ENCODE measurements around the gene UCP2. TPM values are rescaled to one million over a fixed set of nuclear protein-coding genes. Genes with fewer than 3 reads are reported as not detected.
"Not testable (repeated sequence)": the region's sequence is repeated elsewhere in the genome, so short reads cannot be mapped to it uniquely, and the experiment has no call there.

Gene UCP2
- total and polyA plus RNA-seq, 5 donors from 2014 or later, result 850 to 2,276 (median 1,526) TPM

GRCh38 chr11:73936047-73936446, 46.6 kb downstream of the UCP2 start:
- H3K27ac Mint-ChIP-seq; H3K36me3 Mint-ChIP-seq; H3K4me3 ChIP-seq (ENCODE audit: low read depth, low read length); H3K4me1 ChIP-seq (ENCODE audit: control insufficient read depth, insufficient read depth, low read length, poor library complexity, severe bottlenecking); H3K27ac ChIP-seq (ENCODE audit: insufficient read depth, low read length, poor library complexity, severe bottlenecking); DNase-seq; H3K9me3 ChIP-seq (ENCODE audit: control insufficient read depth in 2 of 2, low read length in 2 of 2); H3K27me3 ChIP-seq (ENCODE audit: control insufficient read depth, insufficient read depth, low read length); H3K4me1 Mint-ChIP-seq; H3K27me3 Mint-ChIP-seq; ATAC-seq (ENCODE audit: low read depth in 2 of 2); H3K4me3 Mint-ChIP-seq; H3K9me3 Mint-ChIP-seq: not testable (repeated sequence)
- H3K36me3 ChIP-seq (ENCODE audit: control insufficient read depth, insufficient read depth, low read length), result peaks cover 12% of the 10 kb centered on the region

GRCh38 chr11:73932781-73933180, 49.9 kb downstream of the UCP2 start:
- Mint-ChIP-seq H3K36me3 (peaks cover 16% of the 10 kb centered on the region), H3K4me3 (no peak overlapping the region), H3K27ac (peak overlapping the region in 1 of 3 donors; percentile 12), H3K4me1 (no peaks in the 10 kb centered on the region), H3K9me3 (no peaks in the 10 kb centered on the region), H3K27me3 (no peaks in the 10 kb centered on the region)
- ATAC-seq (ENCODE audit: low read depth in 2 of 2), result no peak
- Histone ChIP-seq H3K4me3 (ENCODE audit: low read depth, low read length) (no peak overlapping the region), H3K27ac (ENCODE audit: insufficient read depth, low read length, poor library complexity, severe bottlenecking) (no peak overlapping the region), H3K9me3 (ENCODE audit: control insufficient read depth in 2 of 2, low read length in 2 of 2) (no peaks in the 10 kb centered on the region), H3K36me3 (ENCODE audit: control insufficient read depth, insufficient read depth, low read length) (peaks cover 27% of the 10 kb centered on the region), H3K27me3 (ENCODE audit: control insufficient read depth, insufficient read depth, low read length) (no peaks in the 10 kb centered on the region), H3K4me1 (ENCODE audit: control insufficient read depth, insufficient read depth, low read length, poor library complexity, severe bottlenecking) (no peaks in the 10 kb centered on the region)
- DNase-seq, result no peak

- no peaks in the 10 kb centered on the region for H3K4me1 Mint-ChIP-seq
- Histone ChIP-seq H3K4me3 (ENCODE audit: low read depth, low read length) (no peak overlapping the region), H3K4me1 (ENCODE audit: control insufficient read depth, insufficient read depth, low read length, poor library complexity, severe bottlenecking) (no peaks in the 10 kb centered on the region), H3K27ac (ENCODE audit: insufficient read depth, low read length, poor library complexity, severe bottlenecking) (no peak overlapping the region), H3K27me3 (ENCODE audit: control insufficient read depth, insufficient read depth, low read length) (no peaks in the 10 kb centered on the region), H3K9me3 (ENCODE audit: control insufficient read depth in 2 of 2, low read length in 2 of 2) (no peaks in the 10 kb centered on the region), H3K36me3 (ENCODE audit: control insufficient read depth, insufficient read depth, low read length) (peaks cover 36% of the 10 kb centered on the region)
- no peak overlapping the region for H3K4me3 Mint-ChIP-seq
- no peaks in the 10 kb centered on the region for H3K9me3 Mint-ChIP-seq
- no peak for ATAC-seq (ENCODE audit: low read depth in 2 of 2)
- no peaks in the 10 kb centered on the region for H3K27me3 Mint-ChIP-seq
- no peak for DNase-seq
- peak overlapping the region in 1 of 3 donors; percentile 12 for H3K27ac Mint-ChIP-seq
- H3K36me3 Mint-ChIP-seq, result peaks cover 24% of the 10 kb centered on the region
Observed at GRCh38 chr11:73931951-73932350, 50.7 kb downstream of the UCP2 start.

DNA sequence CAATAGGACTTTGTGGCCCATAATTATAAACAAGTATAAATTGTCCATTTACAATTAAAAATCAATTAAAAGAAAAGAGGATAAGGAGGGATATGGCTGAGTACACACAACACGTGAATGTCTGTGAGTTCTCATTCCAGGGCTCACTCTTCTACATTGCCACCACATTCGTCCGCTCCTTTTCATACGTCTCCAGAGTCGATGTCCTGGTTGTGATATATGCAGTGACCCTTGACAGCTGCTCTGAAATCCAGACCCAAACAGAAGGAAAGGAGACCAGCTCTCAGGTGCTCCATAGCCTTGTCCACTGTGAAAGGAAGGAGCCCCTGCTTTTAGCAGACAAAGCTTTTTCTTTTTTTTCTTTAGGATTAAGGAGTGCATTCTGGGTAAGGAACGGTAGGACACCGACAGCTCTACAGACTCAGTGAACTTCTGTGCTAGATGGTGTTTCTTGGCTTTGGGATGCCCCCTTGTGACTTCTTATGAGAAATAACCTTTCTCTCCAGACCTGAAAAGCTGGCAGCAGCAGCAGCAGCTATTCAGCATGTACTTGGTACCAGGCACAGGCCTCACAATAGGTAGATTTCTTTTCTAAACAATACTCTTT, 51.5 kb downstream of the UCP2 start:
- H3K9me3 Mint-ChIP-seq, result no peaks in the 10 kb centered on the region
- peaks cover 0 to 2% (median 0%) of the 10 kb centered on the region in 4 donors for H3K4me1 Mint-ChIP-seq
- Histone ChIP-seq H3K4me1 (ENCODE audit: control insufficient read depth, insufficient read depth, low read length, poor library complexity, severe bottlenecking) (no peaks in the 10 kb centered on the region), H3K27ac (ENCODE audit: insufficient read depth, low read length, poor library complexity, severe bottlenecking) (no peak overlapping the region), H3K36me3 (ENCODE audit: control insufficient read depth, insufficient read depth, low read length) (peaks cover 40% of the 10 kb centered on the region), H3K27me3 (ENCODE audit: control insufficient read depth, insufficient read depth, low read length) (no peaks in the 10 kb centered on the region), H3K9me3 (ENCODE audit: control insufficient read depth in 2 of 2, low read length in 2 of 2) (no peaks in the 10 kb centered on the region), H3K4me3 (ENCODE audit: low read depth, low read length) (no peak overlapping the region)
- H3K36me3 Mint-ChIP-seq, result peaks cover 27% of the 10 kb centered on the region
- H3K4me3 Mint-ChIP-seq, result no peak overlapping the region
- ATAC-seq (ENCODE audit: low read depth in 2 of 2) (peak; percentile 34 to 43), DNase-seq (peak in 2 of 3 donors; percentile 16 to 72)
- no peak overlapping the region for H3K27ac Mint-ChIP-seq
- H3K27me3 Mint-ChIP-seq, result no peaks in the 10 kb centered on the region

DNA sequence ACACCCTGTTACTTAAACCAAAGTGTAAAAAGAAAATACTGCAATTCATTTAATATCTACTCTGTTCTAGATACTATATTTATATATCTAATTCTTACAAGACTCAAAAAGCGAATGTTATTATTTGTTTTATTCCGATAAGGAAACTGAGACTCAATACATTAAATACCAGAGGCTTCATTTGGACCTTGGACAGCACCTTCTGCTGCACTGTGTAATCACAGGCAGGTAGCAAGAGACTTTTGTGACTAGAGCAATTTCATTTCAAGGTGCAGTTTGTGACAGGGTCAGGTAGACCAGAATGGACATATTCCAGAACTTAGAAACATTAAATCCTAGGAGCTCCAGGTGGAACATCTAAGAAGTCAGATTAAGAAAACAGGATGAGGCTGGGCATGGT, 53.3 kb downstream of the UCP2 start:
- Histone ChIP-seq H3K36me3 (ENCODE audit: control insufficient read depth, insufficient read depth, low read length) (peaks cover 46% of the 10 kb centered on the region), H3K27ac (ENCODE audit: insufficient read depth, low read length, poor library complexity, severe bottlenecking) (no peak overlapping the region), H3K9me3 (ENCODE audit: control insufficient read depth in 2 of 2, low read length in 2 of 2) (no peaks in the 10 kb centered on the region), H3K4me3 (ENCODE audit: low read depth, low read length) (no peak overlapping the region), H3K27me3 (ENCODE audit: control insufficient read depth, insufficient read depth, low read length) (no peaks in the 10 kb centered on the region), H3K4me1 (ENCODE audit: control insufficient read depth, insufficient read depth, low read length, poor library complexity, severe bottlenecking) (no peaks in the 10 kb centered on the region)
- ATAC-seq (ENCODE audit: low read depth in 2 of 2) (no peak), DNase-seq (no peak)
- Mint-ChIP-seq H3K27ac (no peak overlapping the region), H3K4me3 (no peak overlapping the region), H3K27me3 (no peaks in the 10 kb centered on the region), H3K36me3 (peaks cover 30% of the 10 kb centered on the region), H3K9me3 (no peaks in the 10 kb centered on the region), H3K4me1 (peaks cover 0 to 2% (median 0%) of the 10 kb centered on the region in 4 donors)

Other genes starting within 250 kb of the UCP2 start
- gene RAB6A, start 221.8 kb downstream of the UCP2 start, total RNA-seq, result 79.0 TPM
- gene RAB6A, start 221.8 kb downstream of the UCP2 start, polyA plus RNA-seq, result 100 to 1,000 TPM; 108 to 124 (median 120) TPM
- gene MRPL48, start 195.0 kb downstream of the UCP2 start, total RNA-seq, result 25.7 TPM
- 10 to 100 TPM; 53.6 to 70.8 (median 66.4) TPM for gene MRPL48, start 195.0 kb downstream of the UCP2 start, polyA plus RNA-seq
- gene COA4, start 106.0 kb downstream of the UCP2 start, total RNA-seq, result 30.5 TPM
- gene COA4, start 106.0 kb downstream of the UCP2 start, polyA plus RNA-seq, result 10 to 100 TPM; 54.4 to 79.7 (median 69.4) TPM
- gene PAAF1, start 105.8 kb downstream of the UCP2 start, total RNA-seq, result 13.7 TPM
- 10 to 100 TPM; 25.4 to 28.2 (median 27.0) TPM for gene PAAF1, start 105.8 kb downstream of the UCP2 start, polyA plus RNA-seq
- not detected for gene DNAJB13, start 31.8 kb downstream of the UCP2 start, total RNA-seq
- under 1 TPM in 2 of 4 donors, not detected in 2; 0.32 to 0.33 TPM for gene DNAJB13, start 31.8 kb downstream of the UCP2 start, polyA plus RNA-seq
- 5.6 TPM for gene UCP3, start 26.2 kb upstream of the UCP2 start, total RNA-seq
- under 1 TPM; 0.16 to 0.34 (median 0.24) TPM for gene UCP3, start 26.2 kb upstream of the UCP2 start, polyA plus RNA-seq
- gene C2CD3, start 188.2 kb upstream of the UCP2 start, total RNA-seq, result 46.4 TPM
- 10 to 100 TPM in 1 of 4 donors, 1 to 10 TPM in 3; 7.2 to 11.0 (median 8.4) TPM for gene C2CD3, start 188.2 kb upstream of the UCP2 start, polyA plus RNA-seq
- 16.8 TPM for gene PPME1, start 188.4 kb upstream of the UCP2 start, total RNA-seq
- 10 to 100 TPM; 15.7 to 24.6 (median 20.1) TPM for gene PPME1, start 188.4 kb upstream of the UCP2 start, polyA plus RNA-seq